Natural killer cell (primary cell): ENCODE results near the gene CENATAC. TPM values are rescaled to one million over a fixed set of nuclear protein-coding genes. Genes with fewer than 3 reads are reported as not detected.
"Not testable (repeated sequence)": the region's sequence is repeated elsewhere in the genome, so short reads cannot be mapped to it uniquely, and the experiment has no call there.

Experiments used
- ATAC-seq, 3 donors: fragments of 150-1000 bp in 2 of 3; fragments of 200-7000 bp in 1 of 3; cut with Tn5 transposase; 1 replicate in 1 of 3; 2 replicates in 2 of 3; pipeline ENCODE4 v1.10.0; 2021; ENCODE audit warnings: mild to moderate bottlenecking in 2 of 3, moderate library complexity in 2 of 3
- DNase-seq, 2 donors: peaks; one replicate each; pipeline versions ENCODE4 v3.0.0 to v3.0.0-alpha.2; 2013 to 2021; ENCODE audit warnings: mixed read lengths in 1 of 2
- H3K27ac ChIP-seq: one replicate; pipeline ENCODE4 v1.5.1; 2013; ENCODE audit warnings: mild to moderate bottlenecking, low read length
- H3K27me3 ChIP-seq: one replicate; pipeline ENCODE4 v1.6.1; 2013; ENCODE audit warnings: low read length; ENCODE audit not compliant: control insufficient read depth, insufficient read depth
- H3K36me3 ChIP-seq: one replicate; pipeline ENCODE4 v1.6.1; 2013; ENCODE audit warnings: low read length; ENCODE audit not compliant: control insufficient read depth, insufficient read depth
- H3K4me1 ChIP-seq: one replicate; pipeline ENCODE4 v1.6.1; 2013; ENCODE audit warnings: low read length; ENCODE audit not compliant: control insufficient read depth, insufficient read depth
- H3K4me3 ChIP-seq: one replicate; pipeline ENCODE4 v1.5.1; 2013; ENCODE audit warnings: low read length
- H3K9me3 ChIP-seq: one replicate; pipeline ENCODE4 v1.6.1; 2013; ENCODE audit warnings: low read length; ENCODE audit not compliant: control insufficient read depth, insufficient read depth
- H3K27ac Mint-ChIP-seq, 2 donors: one replicate each; pipeline ENCODE4 v1.8.0; 2022; ENCODE audit warnings: mild to moderate bottlenecking in 2 of 2, mixed read lengths in 2 of 2, moderate library complexity in 1 of 2
- H3K27me3 Mint-ChIP-seq, 2 donors: one replicate each; pipeline ENCODE4 v1.8.0; 2022; ENCODE audit warnings: low read depth in 2 of 2, mixed read lengths in 2 of 2
- H3K36me3 Mint-ChIP-seq: one replicate; pipeline ENCODE4 v1.8.0; 2022; ENCODE audit warnings: mixed read lengths
- H3K4me1 Mint-ChIP-seq, 2 donors: one replicate each; pipeline ENCODE4 v1.8.0; 2022; ENCODE audit warnings: mixed read lengths in 2 of 2
- H3K4me3 Mint-ChIP-seq: one replicate; pipeline ENCODE4 v1.8.0; 2022; ENCODE audit warnings: mild to moderate bottlenecking, moderate library complexity, mixed read lengths
- H3K9me3 Mint-ChIP-seq, 2 donors: one replicate each; pipeline ENCODE4 v1.8.0; 2022; ENCODE audit warnings: mixed read lengths in 2 of 2
- WGBS: methylation state at CpG from one replicate; pipeline ENCODE4 v1.1.7; 2013; ENCODE audit warnings: missing lambda C conversion rate; ENCODE audit not compliant: insufficient coverage; 5-methylcytosine and 5-hydroxymethylcytosine counted together
- intact Hi-C: fragments of 100-400 bp; cut with micrococcal nuclease; formaldehyde crosslinking; loops from one replicate; pipeline ENCODE4 v1.14.2; 2022
- total RNA-seq, 4 donors: library from RNA; stranded (reverse); fragments of 120-200 nt in 1 of 4; gene quantifications; one replicate each; pipeline versions ENCODE4 v1.2.3 to v1.2.4, GENCODE V29; 2013 to 2022
- TF ChIP-seq, protein P1 (sequence below): fragments of 200-600 bp; IDR thresholded peaks from one replicate; pipeline ENCODE4 v1.8.0; 2022; ENCODE audit warnings: antibody characterized with exemption

CENATAC gene
- total RNA-seq, 3 donors from 2014 or later (not counting 1 experiment from before 2014, with no cell fraction given) = 121 to 143 (median 122) TPM

DNA sequence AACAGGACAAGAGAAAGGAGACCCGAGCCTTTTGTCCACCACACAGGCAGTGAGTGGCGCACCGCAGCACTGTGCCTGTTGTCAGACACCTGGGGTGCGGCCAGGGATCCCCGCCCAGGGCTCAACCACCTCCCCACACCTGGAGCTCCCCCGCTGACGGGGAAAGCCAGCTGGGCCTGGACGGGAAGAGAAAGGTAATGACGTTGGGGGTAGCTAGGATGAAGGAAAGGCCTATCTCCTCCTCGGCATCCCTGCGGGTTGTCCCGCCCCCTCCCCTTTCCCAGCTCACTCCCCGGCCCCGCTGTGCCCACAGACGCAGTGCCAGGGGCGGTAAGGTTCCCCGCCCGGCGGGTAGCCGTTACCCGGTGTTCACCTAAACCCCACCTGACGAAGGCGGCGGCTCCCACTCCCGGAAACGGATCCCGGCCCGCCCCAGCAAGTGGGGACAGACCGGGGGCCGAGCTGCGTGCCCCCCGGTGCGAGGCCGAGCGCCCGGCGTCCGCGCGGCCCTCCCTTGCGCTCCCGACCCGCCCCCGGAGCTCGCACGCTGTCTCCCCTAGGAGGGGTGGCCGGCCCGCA is 58.6 kb downstream of the CENATAC start:
- Mint-ChIP-seq H3K4me3 (peak overlapping the region; percentile 98), H3K27me3 (no peaks in the 10 kb centered on the region), H3K4me1 (peaks cover 33 to 51% of the 10 kb centered on the region in 2 donors), H3K36me3 (peaks cover 14% of the 10 kb centered on the region), H3K27ac (peak overlapping the region; percentile 96 to 98), H3K9me3 (no peaks in the 10 kb centered on the region)
- DNase-seq = peak; percentile 40 to 71
- ATAC-seq = peak in 2 of 3 donors; percentile 0
- Histone ChIP-seq H3K9me3 (no peaks in the 10 kb centered on the region), H3K4me3 (peak overlapping the region; percentile 70), H3K27ac (peak overlapping the region; percentile 77), H3K27me3 (no peaks in the 10 kb centered on the region), H3K36me3 (peaks cover 40% of the 10 kb centered on the region), H3K4me1 (peaks cover 24% of the 10 kb centered on the region)
- TF ChIP-seq, protein P1, sequence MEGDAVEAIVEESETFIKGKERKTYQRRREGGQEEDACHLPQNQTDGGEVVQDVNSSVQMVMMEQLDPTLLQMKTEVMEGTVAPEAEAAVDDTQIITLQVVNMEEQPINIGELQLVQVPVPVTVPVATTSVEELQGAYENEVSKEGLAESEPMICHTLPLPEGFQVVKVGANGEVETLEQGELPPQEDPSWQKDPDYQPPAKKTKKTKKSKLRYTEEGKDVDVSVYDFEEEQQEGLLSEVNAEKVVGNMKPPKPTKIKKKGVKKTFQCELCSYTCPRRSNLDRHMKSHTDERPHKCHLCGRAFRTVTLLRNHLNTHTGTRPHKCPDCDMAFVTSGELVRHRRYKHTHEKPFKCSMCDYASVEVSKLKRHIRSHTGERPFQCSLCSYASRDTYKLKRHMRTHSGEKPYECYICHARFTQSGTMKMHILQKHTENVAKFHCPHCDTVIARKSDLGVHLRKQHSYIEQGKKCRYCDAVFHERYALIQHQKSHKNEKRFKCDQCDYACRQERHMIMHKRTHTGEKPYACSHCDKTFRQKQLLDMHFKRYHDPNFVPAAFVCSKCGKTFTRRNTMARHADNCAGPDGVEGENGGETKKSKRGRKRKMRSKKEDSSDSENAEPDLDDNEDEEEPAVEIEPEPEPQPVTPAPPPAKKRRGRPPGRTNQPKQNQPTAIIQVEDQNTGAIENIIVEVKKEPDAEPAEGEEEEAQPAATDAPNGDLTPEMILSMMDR = no peak
- WGBS = under 1% methylated on average over 43 of the region's 48 CpGs
- intact Hi-C loops = loop anchor here (2.0 to 10.0 kb wide), 3 partner anchors 26 to 138 kb away; partner anchors contain the start of genes RPS25, SLC37A4 and TRAPPC4

DNA sequence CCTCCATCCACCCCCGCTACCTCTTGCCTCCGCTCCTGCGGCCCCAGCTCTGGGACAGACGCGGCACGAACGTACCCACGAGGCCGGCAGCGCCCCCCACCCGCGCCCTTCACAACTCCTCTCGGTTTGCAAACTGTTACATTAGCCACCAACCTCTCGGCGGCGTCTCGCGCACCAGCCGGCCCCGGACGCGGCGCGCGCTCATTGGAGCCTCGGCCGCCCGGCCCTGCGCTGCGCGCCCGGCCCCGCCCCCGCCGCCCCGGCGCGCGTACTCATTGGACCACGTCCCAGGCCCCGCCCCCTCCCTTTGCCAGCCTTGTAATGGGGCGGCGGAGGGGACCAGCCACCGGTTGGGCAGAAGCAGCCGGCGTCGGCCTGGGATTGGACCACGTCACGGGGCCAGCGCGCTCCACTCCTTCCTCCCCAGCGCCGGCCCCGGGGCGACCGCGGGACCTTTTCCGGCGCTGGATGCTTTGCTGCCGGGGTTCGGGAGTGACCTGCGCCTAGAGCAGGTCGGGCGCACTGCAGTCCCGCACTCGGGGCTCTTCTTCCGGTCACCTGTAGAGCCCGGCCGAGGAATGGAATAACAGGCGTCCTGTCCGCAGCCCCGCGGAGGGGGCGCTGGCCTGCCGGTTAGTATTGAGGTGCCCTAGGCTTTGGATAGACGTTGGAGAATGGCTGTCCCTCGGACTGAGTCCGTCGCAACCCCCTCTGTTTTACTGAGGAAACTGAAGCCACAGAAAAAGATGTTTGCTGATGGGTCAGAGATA is 59.2 kb downstream of the CENATAC start, which contains the start of gene HYOU1:
Gene HYOU1, minus strand, starts transcription at position 206 of the 770 bp plus-strand sequence. CDS start 1,045 bp downstream, outside the sequence.
- Histone ChIP-seq H3K27ac (peak within 1 kb of the TSS; percentile 77), H3K9me3 (no peaks in the 10 kb centered on the region), H3K4me1 (peaks cover 24% of the 10 kb centered on the region), H3K4me3 (peak within 1 kb of the TSS; percentile 70), H3K27me3 (no peaks in the 10 kb centered on the region), H3K36me3 (peaks cover 33% of the 10 kb centered on the region)
- WGBS = under 1% methylated on average over 79 of the region's 79 CpGs
- Mint-ChIP-seq H3K4me3 (peak within 1 kb of the TSS; percentile 98), H3K36me3 (peaks cover 14% of the 10 kb centered on the region), H3K4me1 (peaks cover 33 to 48% of the 10 kb centered on the region in 2 donors), H3K27me3 (no peaks in the 10 kb centered on the region), H3K9me3 (no peaks in the 10 kb centered on the region), H3K27ac (peak within 1 kb of the TSS; percentile 96 to 98)
- peak; percentile 98 for DNase-seq
- TF ChIP-seq, protein P1 = no peak
- intact Hi-C loops = loop anchor here (1.0 to 10.0 kb wide), 7 partner anchors 10 to 138 kb away; partner anchors contain the start of genes CENATAC, RPS25, SLC37A4 and TRAPPC4
- ATAC-seq = peak; percentile 92 to 99 (median 93)

DNA sequence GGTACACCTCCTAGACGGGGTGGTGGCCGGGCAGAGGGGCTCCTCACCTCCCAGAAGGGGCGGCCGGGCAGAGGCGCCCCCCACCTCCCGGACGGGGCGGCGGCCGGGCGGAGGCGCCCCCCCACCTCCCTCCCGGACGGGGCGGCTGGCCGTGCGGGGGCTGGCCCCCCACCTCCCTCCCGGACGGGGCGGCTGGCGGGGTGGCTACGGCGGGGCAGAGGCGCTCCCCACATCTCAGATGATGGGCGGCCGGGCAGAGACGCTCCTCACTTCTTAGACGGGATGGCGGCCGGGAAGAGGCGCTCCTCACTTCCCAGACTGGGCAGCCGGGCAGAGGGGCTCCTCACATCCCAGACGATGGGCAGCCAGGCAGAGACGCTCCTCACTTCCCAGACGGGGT is 61.2 kb downstream of the CENATAC start:
- H3K27me3 ChIP-seq, H3K36me3 Mint-ChIP-seq, H3K4me3 ChIP-seq, ATAC-seq, H3K27ac Mint-ChIP-seq, H3K27ac ChIP-seq, H3K9me3 Mint-ChIP-seq, H3K27me3 Mint-ChIP-seq, H3K4me3 Mint-ChIP-seq, DNase-seq, H3K9me3 ChIP-seq: not testable (repeated sequence)
- 97% methylated on average over 24 of the region's 35 CpGs for WGBS
- intact Hi-C loops = loop anchor here (5.0 to 10.0 kb wide), 2 partner anchors 42 to 136 kb away; partner anchors contain the start of genes RPS25 and TRAPPC4
- Histone ChIP-seq H3K36me3 (peaks cover 14% of the 10 kb centered on the region), H3K4me1 (peaks cover 24% of the 10 kb centered on the region)
- peaks cover 27 to 34% of the 10 kb centered on the region in 2 donors for H3K4me1 Mint-ChIP-seq

DNA sequence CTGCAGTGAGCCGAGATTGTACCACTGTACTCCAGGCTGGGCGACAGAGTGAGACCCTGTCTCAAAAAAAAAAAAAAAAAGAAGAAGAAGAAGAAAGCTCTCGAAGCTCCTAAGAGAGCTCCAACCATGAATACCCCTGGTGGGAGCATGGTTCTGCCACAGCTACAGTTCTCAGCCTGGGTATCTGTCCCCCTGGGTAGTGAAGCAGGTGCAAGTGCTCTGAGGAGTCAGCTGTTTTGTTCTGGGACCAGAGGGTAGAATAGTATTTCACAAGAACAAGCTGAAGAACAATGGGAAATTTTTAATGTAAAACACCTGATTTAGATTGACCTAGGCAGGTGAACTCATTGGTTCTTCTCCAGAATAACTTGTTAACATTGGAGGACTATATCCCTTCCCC is 63.3 kb downstream of the CENATAC start:
- DNase-seq (no peak), ATAC-seq (no peak)
- no peaks in the 10 kb centered on the region for H3K27me3 Mint-ChIP-seq
- no peak overlapping the region for H3K4me3 Mint-ChIP-seq
- Histone ChIP-seq H3K9me3 (no peaks in the 10 kb centered on the region), H3K27ac (no peak overlapping the region), H3K36me3 (no peaks in the 10 kb centered on the region), H3K27me3 (no peaks in the 10 kb centered on the region), H3K4me3 (no peak overlapping the region), H3K4me1 (peaks cover 13% of the 10 kb centered on the region)
- 100% methylated on average over 3 of the region's 3 CpGs for WGBS
- H3K36me3 Mint-ChIP-seq = no peaks in the 10 kb centered on the region
- no peak overlapping the region for H3K27ac Mint-ChIP-seq
- no peaks in the 10 kb centered on the region for H3K9me3 Mint-ChIP-seq
- intact Hi-C loops = no loop called here
- TF ChIP-seq, protein P1 = no peak
- peaks cover 18 to 27% of the 10 kb centered on the region in 2 donors for H3K4me1 Mint-ChIP-seq
